Measurements from ENCODE around the gene CCDC85C. TPM values are rescaled to one million over a fixed set of nuclear protein-coding genes. Genes with fewer than 3 reads are reported as not detected.
A peak's percentile ranks its signal among the peaks of the same experiment; 100 is the strongest.

CCDC85C gene
- total RNA-seq, 1 experiment from 2014 or later: 33.2 TPM

DNA sequence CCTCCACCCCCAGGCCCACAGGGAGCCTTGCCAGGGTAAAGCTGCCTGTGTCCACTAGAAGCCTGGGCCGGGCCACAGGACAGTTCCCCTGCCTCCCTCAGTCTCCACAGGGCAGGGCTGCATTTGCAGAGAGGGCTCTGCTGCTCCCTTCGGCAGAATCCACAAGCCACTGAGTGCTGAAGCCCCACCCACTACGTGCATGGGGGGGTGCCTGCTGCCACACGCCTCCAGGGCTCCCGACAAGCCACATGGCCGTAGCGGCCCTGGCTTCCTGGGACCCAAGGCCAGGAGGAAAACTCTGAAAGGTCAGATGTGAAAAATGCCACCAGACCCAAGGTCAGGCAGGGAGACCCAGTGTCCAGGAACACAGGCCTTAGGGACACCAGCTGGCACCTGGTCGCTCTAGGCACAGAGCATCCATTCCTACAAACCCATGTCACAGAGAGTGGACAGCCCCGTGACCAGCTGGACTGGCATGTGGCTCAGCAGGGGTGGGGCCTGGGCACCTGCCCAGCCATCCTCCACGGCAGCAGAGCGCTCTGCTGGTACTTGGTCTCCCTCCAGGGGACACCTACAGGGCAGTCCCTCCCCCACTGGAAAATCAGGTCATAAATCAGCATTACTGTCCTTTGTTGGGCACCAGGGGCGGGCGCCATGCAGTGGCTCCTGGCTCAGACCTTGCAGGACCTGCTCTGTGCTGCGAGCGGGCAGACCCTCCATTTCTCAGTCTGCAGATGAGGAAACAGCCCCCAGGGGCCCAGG is 42.9 kb downstream of the CCDC85C start:
- Mint-ChIP-seq H3K9me3 (peaks cover 0 to 6% of the 10 kb centered on the region in 2 experiments; a peak in 4 of 5 replicates), H3K27me3 (ENCODE audit: low read depth) (no peaks in the 10 kb centered on the region), H3K27ac (peak overlapping the region in 1 of 3 experiments; percentile 76; a peak in 1 of 7 replicates), H3K4me3 (no peak overlapping the region), H3K4me1 (peaks cover 48 to 62% of the 10 kb centered on the region in 2 experiments), H3K36me3 (ENCODE audit: insufficient read depth in 1 of 3, low read depth in 3 of 3) (peaks cover 5 to 13% (median 8%) of the 10 kb centered on the region in 3 experiments; a peak in 6 of 7 replicates)
- TF ChIP-seq, protein P1, sequence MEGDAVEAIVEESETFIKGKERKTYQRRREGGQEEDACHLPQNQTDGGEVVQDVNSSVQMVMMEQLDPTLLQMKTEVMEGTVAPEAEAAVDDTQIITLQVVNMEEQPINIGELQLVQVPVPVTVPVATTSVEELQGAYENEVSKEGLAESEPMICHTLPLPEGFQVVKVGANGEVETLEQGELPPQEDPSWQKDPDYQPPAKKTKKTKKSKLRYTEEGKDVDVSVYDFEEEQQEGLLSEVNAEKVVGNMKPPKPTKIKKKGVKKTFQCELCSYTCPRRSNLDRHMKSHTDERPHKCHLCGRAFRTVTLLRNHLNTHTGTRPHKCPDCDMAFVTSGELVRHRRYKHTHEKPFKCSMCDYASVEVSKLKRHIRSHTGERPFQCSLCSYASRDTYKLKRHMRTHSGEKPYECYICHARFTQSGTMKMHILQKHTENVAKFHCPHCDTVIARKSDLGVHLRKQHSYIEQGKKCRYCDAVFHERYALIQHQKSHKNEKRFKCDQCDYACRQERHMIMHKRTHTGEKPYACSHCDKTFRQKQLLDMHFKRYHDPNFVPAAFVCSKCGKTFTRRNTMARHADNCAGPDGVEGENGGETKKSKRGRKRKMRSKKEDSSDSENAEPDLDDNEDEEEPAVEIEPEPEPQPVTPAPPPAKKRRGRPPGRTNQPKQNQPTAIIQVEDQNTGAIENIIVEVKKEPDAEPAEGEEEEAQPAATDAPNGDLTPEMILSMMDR (conservative IDR thresholded peaks at IDR 0.05): no peak
- no peak overlapping the region for H3K4me2 ChIP-seq (ENCODE audit: insufficient read depth, insufficient read length, low read length)
- H4K20me1 ChIP-seq (ENCODE audit: control insufficient read depth, insufficient read depth, insufficient read length): no peaks in the 10 kb centered on the region
- no peaks in the 10 kb centered on the region for H3K27me3 ChIP-seq (ENCODE audit: insufficient read depth, low read length)
- no peak overlapping the region for H2BK5ac ChIP-seq (ENCODE audit: insufficient read length, low read length)
- no peak overlapping the region for H4K8ac ChIP-seq (replicated peaks; ENCODE audit: insufficient read length, low read depth, low read length)
- no peak overlapping the region for H3K18ac ChIP-seq (ENCODE audit: insufficient read length, low read depth, low read length)
- no peaks in the 10 kb centered on the region for H3K23me2 ChIP-seq (ENCODE audit: insufficient read length, low read depth, low read length, poor library complexity, severe bottlenecking)
- no peaks in the 10 kb centered on the region for H3K9me3 ChIP-seq (ENCODE audit: control insufficient read depth, low read depth, low read length)
- H3K23ac ChIP-seq (ENCODE audit: insufficient read length, low read depth, low read length): no peak overlapping the region
- no peaks in the 10 kb centered on the region for H3K79me1 ChIP-seq (ENCODE audit: insufficient read depth, low read depth, low read length, poor library complexity, severe bottlenecking)
- no peak overlapping the region for H3K56ac ChIP-seq (ENCODE audit: insufficient read length, low read depth, low read length)
- no CpG with 5 or more reads among the region's 15 CpGs for WGBS (ENCODE audit: extremely low coverage, insufficient read length, low lambda C conversion rate)
- H2AFZ ChIP-seq (ENCODE audit: low read length): no peak overlapping the region
- no peak overlapping the region for H3K27ac ChIP-seq (ENCODE audit: insufficient read length, low read depth, low read length)
- no peak overlapping the region for H2AK5ac ChIP-seq (ENCODE audit: insufficient read length, low read length)
- no peak overlapping the region for H3K4ac ChIP-seq (ENCODE audit: low read depth, low read length)
- H2BK20ac ChIP-seq (ENCODE audit: low read depth, low read length, poor library complexity, severe bottlenecking): no peak overlapping the region
- no peak overlapping the region for H2BK12ac ChIP-seq (ENCODE audit: insufficient read length, low read depth, low read length)
- H3K4me1 ChIP-seq (ENCODE audit: insufficient read depth, low read length): peaks cover 12% of the 10 kb centered on the region
- no peak overlapping the region for H2BK15ac ChIP-seq (ENCODE audit: low read depth, low read length)
- no peak overlapping the region; the same call in 1 of the 2 replicates for H3K14ac ChIP-seq (ENCODE audit: insufficient read depth, low read length)
- H3K79me2 ChIP-seq (ENCODE audit: insufficient read depth, low read length): peaks cover 2% of the 10 kb centered on the region; the same call in 1 of the 2 replicates
- H3T11ph ChIP-seq (ENCODE audit: low read length): no peak overlapping the region
- no peak overlapping the region for H4K5ac ChIP-seq (ENCODE audit: insufficient read length, low read depth, low read length)
- H4K91ac ChIP-seq (ENCODE audit: insufficient read length, low read depth, low read length): no peak overlapping the region
- DNase-seq: no peak
- H2BK120ac ChIP-seq (ENCODE audit: low read depth, low read length, poor library complexity, severe bottlenecking): no peak overlapping the region
- H3K9ac ChIP-seq (ENCODE audit: extremely low read depth, insufficient read length, low read length): no peak overlapping the region
